NT2/D1 (cell line): ENCODE results near the gene MACF1.

Experiments
- SUZ12 ChIP-seq: IDR thresholded peaks from 2 replicates; pipeline ENCODE4 v1.6.1; 2011; ENCODE audit not compliant: insufficient read length, insufficient read depth; ENCODE audit errors: extremely low read depth
- ZNF274 ChIP-seq: IDR thresholded peaks from 2 replicates; pipeline ENCODE4 v1.6.1; 2011; ENCODE audit warnings: mild to moderate bottlenecking, low read depth, low read length

GRCh38 chr1:39529901-39530535 is 325.5 kb downstream of the MACF1 start:
- TF ChIP-seq ZNF274 (no peak), SUZ12 (no peak)
